ENCODE results near the gene EBF3. TPM values are rescaled to one million over a fixed set of nuclear protein-coding genes. Genes with fewer than 3 reads are reported as not detected.

Gene EBF3
- total RNA-seq, 1 donor from 2014 or later, result 0.15 TPM

DNA sequence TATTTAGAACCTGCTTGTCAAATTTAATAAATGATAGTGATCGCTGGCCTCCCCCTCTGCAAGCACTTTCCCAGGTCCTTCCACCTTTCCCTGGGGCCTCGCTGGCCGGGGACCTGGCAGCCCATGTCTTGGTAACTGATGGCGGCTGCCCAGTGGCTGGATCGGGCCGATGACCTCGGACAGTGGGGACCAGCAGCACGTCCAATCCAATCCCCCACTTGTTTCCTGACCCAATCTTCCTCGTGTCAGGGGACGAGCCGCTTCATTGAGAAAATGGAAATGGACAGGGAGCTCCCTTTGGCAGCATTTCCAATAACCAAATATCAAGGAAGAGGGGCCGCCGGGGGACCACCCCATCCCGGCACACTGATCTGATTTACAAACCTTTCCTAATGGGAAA lies 17.2 kb downstream of the EBF3 start:
- H2AFZ ChIP-seq (replicated peaks), result no peak overlapping the region
- Mint-ChIP-seq H3K4me1 (peaks cover 38% of the 10 kb centered on the region), H3K27me3 (ENCODE audit: insufficient read depth, low read depth) (peaks cover 3% of the 10 kb centered on the region), H3K27ac (no peak overlapping the region), H3K36me3 (no peaks in the 10 kb centered on the region), H3K9me3 (no peaks in the 10 kb centered on the region), H3K4me3 (no peak overlapping the region)
- no peaks in the 10 kb centered on the region for H3K9me3 ChIP-seq (ENCODE audit: low read depth)
- no peaks in the 10 kb centered on the region for H3K36me3 ChIP-seq
- peaks cover 15% of the 10 kb centered on the region for H3K4me1 ChIP-seq
- no peak overlapping the region for H3K27ac ChIP-seq
- no peak for TF ChIP-seq EZH2phosphoT487 (IDR thresholded peaks at IDR 0.05)
- TF ChIP-seq CTCF (IDR thresholded peaks at IDR 0.05), result no peak
- no peak for TF ChIP-seq EZH2 (IDR thresholded peaks at IDR 0.05)
- no peaks in the 10 kb centered on the region for H3K79me2 ChIP-seq (ENCODE audit: low read depth)
- H4K20me1 ChIP-seq (ENCODE audit: low read depth), result no peaks in the 10 kb centered on the region
- H3K4me2 ChIP-seq, result no peak overlapping the region
- no peak for DNase-seq (ENCODE audit: low spot score)
- peaks cover 19% of the 10 kb centered on the region for H3K27me3 ChIP-seq
- no peak overlapping the region for H3K9ac ChIP-seq
- H3K4me3 ChIP-seq, result no peak overlapping the region
- no peaks in the 10 kb centered on the region for H3F3A ChIP-seq (ENCODE audit: low read depth)

DNA sequence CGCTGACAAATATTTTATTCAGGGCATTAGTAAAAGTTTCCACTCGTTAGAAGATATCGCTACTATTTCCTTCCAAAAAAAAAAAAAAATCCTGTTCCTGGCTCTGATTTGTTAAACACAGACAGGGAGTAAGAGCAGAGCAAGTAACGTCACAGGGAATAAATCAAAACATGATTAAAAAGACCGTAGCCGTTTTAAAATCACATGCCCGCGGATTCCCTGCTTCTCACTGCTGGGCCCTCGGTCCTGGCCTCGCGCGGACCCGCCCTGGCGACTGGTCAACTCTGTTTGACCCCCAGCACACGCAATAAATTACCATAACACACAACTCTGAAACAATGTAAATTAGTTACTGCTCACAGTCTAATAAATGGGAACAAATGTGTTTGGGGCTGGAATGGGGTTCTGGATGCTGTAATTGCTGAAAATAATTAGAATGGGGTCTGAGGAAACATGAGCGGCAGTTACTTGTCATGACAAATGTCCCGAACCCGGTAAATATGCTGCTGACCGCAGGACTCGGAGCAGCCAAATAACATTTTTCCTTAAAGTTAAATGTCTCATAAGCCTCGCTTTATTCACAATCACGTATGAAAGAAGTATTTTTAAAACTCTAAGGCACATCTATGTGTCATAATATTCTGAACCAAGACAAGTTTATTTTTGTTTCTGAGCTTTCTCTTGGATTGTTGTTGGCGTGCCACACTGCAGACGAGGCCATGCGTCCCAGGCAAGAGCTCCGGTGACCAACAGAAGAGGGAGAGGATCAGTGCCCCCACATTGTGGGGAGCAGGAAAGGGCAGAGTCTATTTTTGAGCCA lies 17.9 kb downstream of the EBF3 start:
- no peak overlapping the region for H3K4me2 ChIP-seq
- peaks cover 34% of the 10 kb centered on the region for H3K4me1 Mint-ChIP-seq
- DNase-seq (ENCODE audit: low spot score), result no peak
- H3F3A ChIP-seq (ENCODE audit: low read depth), result no peaks in the 10 kb centered on the region
- TF ChIP-seq CTCF (IDR thresholded peaks at IDR 0.05) (no peak), EZH2 (IDR thresholded peaks at IDR 0.05) (no peak), EZH2phosphoT487 (IDR thresholded peaks at IDR 0.05) (no peak)
- H3K27me3 ChIP-seq, result peaks cover 12% of the 10 kb centered on the region
- H3K9me3 ChIP-seq (ENCODE audit: low read depth), result no peaks in the 10 kb centered on the region
- no peaks in the 10 kb centered on the region for H4K20me1 ChIP-seq (ENCODE audit: low read depth)
- H3K9me3 Mint-ChIP-seq, result no peaks in the 10 kb centered on the region
- H3K4me3 Mint-ChIP-seq, result no peak overlapping the region
- H3K79me2 ChIP-seq (ENCODE audit: low read depth), result no peaks in the 10 kb centered on the region
- H3K4me1 ChIP-seq, result peaks cover 15% of the 10 kb centered on the region
- no peak overlapping the region for H3K27ac Mint-ChIP-seq
- no peak overlapping the region for H3K4me3 ChIP-seq
- H3K27me3 Mint-ChIP-seq (ENCODE audit: insufficient read depth, low read depth), result peaks cover under 1% of the 10 kb centered on the region
- H3K36me3 ChIP-seq, result no peaks in the 10 kb centered on the region
- H3K27ac ChIP-seq, result no peak overlapping the region
- no peaks in the 10 kb centered on the region for H3K36me3 Mint-ChIP-seq
- no peak overlapping the region for H3K9ac ChIP-seq
- H2AFZ ChIP-seq (replicated peaks), result no peak overlapping the region

GRCh38 chr10:129945526-129945925 lies 18.5 kb downstream of the EBF3 start:
- Histone ChIP-seq H3K27ac (no peak overlapping the region), H3K4me3 (no peak overlapping the region), H3K9me3 (ENCODE audit: low read depth) (no peaks in the 10 kb centered on the region), H3F3A (ENCODE audit: low read depth) (no peaks in the 10 kb centered on the region), H3K4me1 (peaks cover 13% of the 10 kb centered on the region), H3K79me2 (ENCODE audit: low read depth) (no peaks in the 10 kb centered on the region), H3K36me3 (no peaks in the 10 kb centered on the region), H3K4me2 (no peak overlapping the region), H3K9ac (no peak overlapping the region), H3K27me3 (peaks cover 6% of the 10 kb centered on the region), H2AFZ (replicated peaks) (no peak overlapping the region), H4K20me1 (ENCODE audit: low read depth) (no peaks in the 10 kb centered on the region)
- TF ChIP-seq CTCF (IDR thresholded peaks at IDR 0.05), result no peak
- Mint-ChIP-seq H3K9me3 (no peaks in the 10 kb centered on the region), H3K4me1 (peaks cover 30% of the 10 kb centered on the region), H3K4me3 (no peak overlapping the region), H3K27ac (no peak overlapping the region), H3K36me3 (no peaks in the 10 kb centered on the region), H3K27me3 (ENCODE audit: insufficient read depth, low read depth) (no peaks in the 10 kb centered on the region)
- DNase-seq (ENCODE audit: low spot score), result no peak
